GM21381 (cell line): ENCODE measurements around the gene KLHL9.

Experiments
- ATAC-seq: cut with Tn5 transposase; IDR thresholded peaks from one replicate; pipeline ENCODE4 v1.9.1; 2021; ENCODE audit warnings: mild to moderate bottlenecking, moderate library complexity; ENCODE audit not compliant: unreplicated experiment

KLHL9 gene

DNA sequence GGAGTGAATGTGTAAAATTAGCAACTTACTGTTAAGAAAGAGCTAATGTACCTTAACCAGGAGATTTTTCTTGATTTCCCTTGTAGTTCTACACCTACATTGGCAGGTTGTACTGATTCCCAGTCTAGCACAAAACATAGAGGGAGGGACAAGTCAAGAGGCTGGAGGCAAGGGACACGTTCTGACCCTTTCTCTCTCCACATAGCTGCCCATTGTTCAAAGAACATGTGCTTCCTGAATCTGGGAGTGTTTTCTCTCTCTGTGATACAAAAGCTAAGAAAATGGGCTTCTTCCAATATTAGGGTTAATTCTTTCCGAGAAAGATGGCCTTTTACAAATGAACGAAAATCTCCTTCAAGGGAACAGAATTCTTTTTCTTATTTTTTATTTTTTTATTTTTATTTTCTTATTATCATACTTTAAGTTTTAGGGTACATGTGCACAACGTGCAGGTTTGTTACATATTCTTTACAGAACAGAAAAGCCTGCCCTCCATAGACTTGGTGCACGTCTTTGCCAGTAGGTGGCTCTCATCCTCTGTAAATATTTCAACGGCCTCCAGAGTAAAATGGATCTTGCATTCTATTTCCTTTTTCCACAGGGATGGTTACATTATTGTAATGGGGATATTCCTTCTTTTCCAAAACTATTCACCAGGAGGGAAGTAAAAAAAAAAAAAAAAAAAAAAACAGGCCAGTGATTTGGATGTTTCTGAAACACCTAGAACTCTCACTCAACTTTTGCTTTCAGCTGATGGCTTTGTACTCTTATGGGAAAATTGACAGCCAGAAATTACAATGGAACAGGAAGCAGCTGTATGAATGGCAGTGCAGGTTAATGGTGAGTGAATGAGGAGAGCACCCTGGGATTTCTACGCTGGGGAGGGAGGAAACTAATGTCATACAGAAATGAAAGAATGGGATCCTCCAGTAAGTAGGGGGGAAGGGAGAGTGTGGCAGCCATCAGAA lies 17.0 kb downstream of the KLHL9 start:
- no peak for ATAC-seq

DNA sequence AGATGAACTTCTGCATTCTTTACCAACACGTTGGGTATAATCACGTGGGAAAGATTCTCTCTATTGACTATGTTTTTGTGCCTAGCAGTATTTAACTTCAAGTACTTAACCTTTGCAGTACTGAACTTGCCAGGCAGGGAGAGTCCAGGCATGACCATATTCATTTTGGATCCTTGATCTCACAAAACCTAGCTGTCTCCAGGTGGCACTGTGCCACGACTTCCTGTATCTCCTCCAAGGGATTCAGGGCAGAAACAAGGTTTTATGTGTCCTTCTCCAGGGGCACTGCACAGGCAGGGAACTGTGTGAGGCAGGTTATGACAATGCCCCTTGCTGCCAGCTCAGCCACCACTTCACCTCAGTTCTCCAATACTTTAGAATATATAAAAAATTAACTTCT lies 18.3 kb downstream of the KLHL9 start:
- ATAC-seq = no peak

DNA sequence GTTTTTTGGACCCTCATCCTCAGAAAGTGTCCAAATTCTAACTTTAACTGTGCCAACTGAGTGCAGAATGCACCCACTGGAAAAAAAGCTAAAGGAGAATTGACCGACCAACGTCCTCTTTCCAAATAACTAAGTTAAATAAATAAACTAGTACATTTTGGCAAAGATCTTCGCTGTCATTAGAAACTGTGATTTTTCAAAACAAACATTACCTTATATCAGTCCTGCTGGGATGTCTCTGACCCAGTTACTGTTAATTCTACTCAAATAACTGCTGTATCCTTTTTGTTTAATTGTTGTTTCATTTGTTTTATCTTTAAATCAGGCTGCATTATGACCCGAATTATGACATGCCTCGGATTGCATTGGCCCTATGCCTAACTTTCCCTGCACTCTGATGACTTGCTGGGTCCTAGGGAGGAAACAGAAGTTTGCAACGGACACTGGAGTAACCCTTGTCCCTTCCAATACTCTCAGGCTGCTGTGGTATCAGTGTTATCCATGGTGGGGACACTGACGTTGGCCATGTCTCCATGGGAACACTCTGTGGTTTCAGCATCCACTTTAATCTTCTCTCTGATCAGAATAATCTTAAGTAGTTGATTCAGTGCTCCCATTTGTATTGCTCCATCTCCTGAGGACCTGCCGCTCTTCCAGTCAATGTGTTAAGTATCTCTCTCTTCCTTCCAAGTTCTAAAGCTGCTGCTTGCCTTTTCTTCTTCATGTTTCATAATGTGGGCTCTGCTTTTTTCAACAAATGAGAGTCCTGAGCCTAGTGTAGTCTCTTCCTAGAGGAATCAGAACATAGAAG lies 19.0 kb downstream of the KLHL9 start:
- no peak for ATAC-seq

DNA sequence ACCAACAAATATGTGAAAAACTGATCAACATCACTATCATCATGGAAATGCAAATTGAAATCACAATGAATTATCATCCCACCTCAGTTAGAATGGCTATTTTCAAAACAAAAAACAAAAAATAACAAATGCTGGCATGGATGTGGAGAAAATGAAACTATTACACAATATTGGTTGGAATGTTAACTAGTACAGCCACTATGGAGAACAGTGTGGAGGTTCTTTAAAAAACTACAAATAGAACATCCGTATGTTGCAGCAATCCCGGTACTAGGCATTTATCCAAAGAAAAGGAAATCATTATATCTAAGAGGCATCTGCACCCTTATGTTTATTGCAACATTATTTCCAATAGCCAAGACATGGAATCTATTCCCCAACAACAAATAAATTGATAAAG lies 21.1 kb downstream of the KLHL9 start:
- no peak for ATAC-seq

DNA sequence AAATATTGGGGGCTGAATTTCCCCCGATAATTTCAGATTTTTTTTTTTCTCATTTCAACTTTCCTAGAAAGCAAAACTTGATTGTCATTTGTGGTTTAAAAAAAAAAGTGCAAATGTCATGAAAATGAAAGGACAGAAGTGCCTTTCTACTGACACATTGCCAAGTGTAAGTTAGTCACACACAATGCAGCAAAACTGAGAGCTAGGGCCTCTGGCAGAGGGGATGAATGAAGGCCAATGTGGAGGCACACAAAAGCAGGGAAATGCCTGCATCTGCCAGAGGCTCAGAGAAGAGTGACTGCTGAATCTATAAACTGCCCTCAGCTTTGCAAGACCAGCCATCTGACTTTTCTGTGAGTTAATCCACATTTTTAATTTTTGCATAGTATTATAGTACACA lies 23.3 kb downstream of the KLHL9 start:
- ATAC-seq = peak; percentile 57

DNA sequence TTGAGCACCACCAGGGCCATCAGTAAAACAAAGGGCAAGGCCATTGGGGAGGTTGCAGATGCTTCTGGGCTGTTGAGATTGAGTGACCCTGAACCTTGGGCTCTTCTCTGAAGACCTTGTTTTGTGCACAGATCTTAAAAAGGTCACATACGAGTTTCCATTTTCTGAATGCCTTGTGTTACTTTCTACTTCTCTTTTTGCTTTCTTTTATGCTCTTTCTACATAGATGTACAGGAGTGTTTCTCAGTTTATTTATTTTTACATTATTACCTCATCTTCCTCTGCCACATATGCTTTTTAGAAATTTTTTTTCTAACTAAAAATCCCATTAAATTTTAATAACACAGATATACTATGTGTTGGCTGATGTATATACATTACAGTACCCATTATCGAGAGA lies 30.0 kb downstream of the KLHL9 start, which contains the start of gene IFNA5:
IFNA5 (minus strand) TSS at position 101 of the 400 bp plus-strand sequence; CDS start at position 44, 57 bp downstream.
- no peak for ATAC-seq

DNA sequence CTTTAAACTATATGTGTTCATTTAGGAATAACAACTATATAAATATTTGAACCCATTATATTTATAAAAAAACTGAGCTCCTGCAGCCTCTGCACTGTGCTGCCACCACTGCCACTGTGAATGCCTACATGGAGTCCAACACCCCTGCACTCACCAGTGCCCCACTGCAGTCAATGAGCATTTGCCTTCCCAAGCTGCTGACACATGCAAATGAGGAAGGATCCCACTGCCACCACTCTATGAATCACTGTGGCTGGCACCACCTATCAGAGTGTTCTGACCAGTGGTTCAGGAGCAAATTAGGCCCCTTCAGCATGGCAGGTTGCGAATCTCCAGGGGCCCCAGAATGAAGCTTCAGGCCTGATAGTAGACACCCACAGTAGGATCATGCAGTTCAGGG lies 39.2 kb downstream of the KLHL9 start:
- no peak for ATAC-seq

DNA sequence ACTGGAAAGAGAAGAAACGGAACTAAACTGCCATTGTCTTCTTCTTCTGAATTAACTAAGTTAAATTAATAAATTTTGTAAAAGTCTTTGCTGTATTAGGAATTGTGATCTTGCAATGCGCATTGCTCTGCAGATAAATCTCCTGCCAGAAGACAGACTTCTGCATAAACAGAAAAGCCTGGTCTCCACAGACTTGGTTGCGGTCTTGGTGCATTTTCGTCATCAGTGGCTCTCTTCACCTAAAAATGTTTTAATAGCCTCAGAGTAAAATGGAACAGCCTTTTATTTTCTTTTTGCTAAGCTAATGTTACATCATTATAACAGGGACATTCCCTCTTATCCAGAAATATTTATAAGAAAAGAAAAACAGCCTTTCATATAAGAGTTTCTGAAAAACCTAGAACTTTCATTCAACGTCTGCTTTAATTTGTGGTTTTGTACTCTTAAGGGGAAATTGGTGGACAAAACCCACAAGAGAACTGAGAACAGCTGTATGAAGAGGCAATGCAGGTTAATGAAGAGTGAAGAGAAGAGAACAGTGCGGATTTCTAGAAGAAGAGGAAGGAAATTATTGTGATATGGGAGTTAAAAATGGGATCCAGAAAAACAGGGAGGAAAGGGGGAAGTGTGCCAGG lies 40.2 kb downstream of the KLHL9 start:
- ATAC-seq = peak; percentile 78

DNA sequence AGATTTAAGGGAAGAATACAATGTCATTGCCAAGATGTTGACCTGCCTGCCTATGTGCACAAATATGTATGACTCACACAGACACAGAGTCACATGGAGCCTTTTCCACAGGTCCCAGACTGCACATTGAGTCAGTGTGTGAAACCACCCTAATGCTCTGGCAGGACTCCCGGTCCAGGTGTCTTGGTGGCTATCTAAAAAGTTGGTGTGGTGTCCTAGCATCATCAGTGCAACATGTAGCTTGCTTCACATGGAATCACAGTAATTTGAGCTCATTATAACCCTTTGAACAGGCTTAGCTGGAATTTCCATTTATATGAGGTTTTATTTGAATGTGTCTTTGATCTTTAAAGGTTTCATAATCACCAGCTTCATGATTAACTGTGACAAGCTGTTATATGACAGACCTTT lies 40.8 kb downstream of the KLHL9 start:
- peak; percentile 50 for ATAC-seq

DNA sequence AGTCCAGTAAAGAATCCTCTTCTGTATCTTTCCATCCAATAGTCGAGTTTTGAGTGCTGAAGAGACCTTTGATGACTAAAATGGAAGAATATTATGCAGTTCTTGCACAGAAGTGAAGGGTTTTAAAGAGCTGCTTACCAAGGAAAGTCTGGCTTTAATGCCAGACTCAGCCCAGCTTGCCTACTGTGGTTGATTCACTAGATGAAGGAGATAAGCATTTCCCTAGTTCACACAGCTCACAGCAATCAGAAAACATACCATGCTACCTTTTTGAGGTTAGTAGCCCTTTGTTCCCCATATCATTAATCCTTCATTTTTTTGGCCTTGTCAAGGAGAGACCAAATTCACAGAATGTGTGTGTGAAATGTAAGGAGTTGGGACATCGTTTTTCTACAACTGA lies 45.4 kb downstream of the KLHL9 start:
- no peak for ATAC-seq

DNA sequence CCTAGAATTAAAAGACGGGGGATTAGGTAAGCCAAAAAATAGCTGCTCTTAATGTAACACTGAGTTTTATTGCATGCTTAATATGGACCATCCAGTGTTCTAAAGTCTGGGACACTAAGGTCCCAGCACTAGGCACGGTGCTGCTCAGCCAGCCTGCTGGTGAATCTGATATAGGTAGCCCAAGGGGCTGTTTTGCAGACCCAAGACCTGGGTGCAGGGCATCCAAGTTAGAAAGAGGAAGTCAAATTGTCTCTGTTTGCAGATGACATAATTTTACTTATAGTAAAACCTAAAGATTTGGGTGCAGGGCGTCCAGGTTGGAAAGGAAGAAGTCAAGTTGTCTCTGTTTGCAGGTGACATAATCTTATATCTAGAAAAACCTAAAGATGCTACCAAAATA lies 47.9 kb downstream of the KLHL9 start:
- no peak for ATAC-seq

DNA sequence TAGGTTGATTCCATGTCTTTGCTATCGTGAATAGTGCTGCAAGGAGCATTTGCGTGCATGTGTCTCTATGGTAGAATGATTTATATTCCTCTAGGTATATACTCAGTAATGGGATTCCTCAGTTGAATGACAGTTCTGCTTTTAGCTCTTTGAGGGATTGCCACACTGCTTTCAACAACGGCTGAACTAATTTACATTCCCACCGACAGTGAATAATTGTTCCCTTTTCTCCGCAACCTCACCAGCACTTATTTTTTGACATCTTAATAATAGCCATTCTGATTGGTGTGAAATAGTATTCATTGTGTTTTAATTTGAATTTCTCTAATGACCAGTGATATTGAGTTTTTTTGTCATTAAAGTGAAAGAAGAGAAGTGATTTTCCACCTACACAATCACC lies 48.5 kb downstream of the KLHL9 start:
- ATAC-seq = no peak

DNA sequence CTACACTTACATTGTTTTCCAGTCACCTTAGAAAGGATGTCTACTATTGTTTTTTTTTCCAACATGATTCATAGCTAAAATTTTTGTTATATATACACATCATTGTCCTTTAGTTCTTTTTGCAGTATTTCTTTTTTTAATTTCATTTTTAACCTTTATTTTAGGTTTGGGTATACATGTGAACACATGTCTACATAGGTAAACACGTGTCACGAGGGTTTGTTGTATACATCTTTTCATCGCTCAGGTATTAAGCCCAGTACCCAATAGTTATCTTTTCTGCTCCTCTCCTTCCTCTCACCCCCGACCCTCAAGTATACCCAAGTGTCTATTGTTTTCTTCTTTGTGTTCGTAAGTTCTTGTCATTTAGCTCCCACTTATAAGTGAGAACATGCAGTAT lies 49.1 kb downstream of the KLHL9 start:
- ATAC-seq = no peak

DNA sequence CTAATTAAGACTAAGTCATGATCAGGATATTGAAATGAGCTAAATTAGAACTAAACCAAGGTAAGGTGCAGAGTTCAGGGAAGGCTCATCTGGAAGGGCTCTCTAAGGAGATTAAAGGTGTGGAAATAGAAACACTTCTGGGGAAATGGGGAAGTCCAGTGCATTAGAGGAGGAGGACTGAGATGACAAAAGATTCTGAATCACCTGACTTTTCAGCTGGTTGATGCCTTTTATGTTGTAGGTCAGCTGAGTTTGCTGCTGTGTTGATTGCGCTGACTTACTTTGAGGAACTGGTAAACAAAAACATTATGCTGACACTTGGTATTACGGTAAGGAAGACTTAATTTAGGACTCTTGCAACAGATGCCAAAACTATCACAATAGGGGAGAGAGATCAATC lies 53.9 kb downstream of the KLHL9 start:
- ATAC-seq = no peak
